HUES6 (cell line): ENCODE results near the gene GALNT17.
"Not testable (repeated sequence)": the region's sequence is repeated elsewhere in the genome, so short reads cannot be mapped to it uniquely, and the experiment has no call there.

ENCODE experiments used
- H3K27ac ChIP-seq: 2 replicates; pipeline ENCODE4 v1.7.0; 2013; ENCODE audit warnings: low read depth, mild to moderate bottlenecking, low read length, inconsistent platforms
- H3K27me3 ChIP-seq: 2 replicates; pipeline ENCODE4 v1.6.1; 2013; ENCODE audit warnings: low read length; ENCODE audit not compliant: control insufficient read depth, insufficient read depth
- H3K36me3 ChIP-seq: 2 replicates; pipeline ENCODE4 v1.6.1; 2013; ENCODE audit warnings: low read length; ENCODE audit not compliant: control insufficient read depth, insufficient read depth
- H3K4me1 ChIP-seq: 2 replicates; pipeline ENCODE4 v1.6.1; 2013; ENCODE audit warnings: low read length; ENCODE audit not compliant: control insufficient read depth, insufficient read depth
- H3K4me3 ChIP-seq: 2 replicates; pipeline ENCODE4 v1.5.1; 2013; ENCODE audit warnings: low read depth, low read length
- H3K9ac ChIP-seq: one replicate; pipeline ENCODE4 v1.6.1; 2013; ENCODE audit warnings: mild to moderate bottlenecking, low read length
- H3K9me3 ChIP-seq: 2 replicates; pipeline ENCODE4 v1.6.1; 2013; ENCODE audit warnings: low read depth, low read length; ENCODE audit not compliant: control insufficient read depth, insufficient read depth

Gene GALNT17

GRCh38 chr7:71625545-71625944 lies 493.6 kb downstream of the GALNT17 start:
- Histone ChIP-seq H3K27ac (no peak overlapping the region), H3K36me3 (no peaks in the 10 kb centered on the region), H3K4me1 (peaks cover 4% of the 10 kb centered on the region; the same call in 1 of the 2 replicates), H3K4me3 (no peak overlapping the region), H3K9ac (no peak overlapping the region), H3K27me3 (no peaks in the 10 kb centered on the region), H3K9me3 (no peaks in the 10 kb centered on the region)

DNA sequence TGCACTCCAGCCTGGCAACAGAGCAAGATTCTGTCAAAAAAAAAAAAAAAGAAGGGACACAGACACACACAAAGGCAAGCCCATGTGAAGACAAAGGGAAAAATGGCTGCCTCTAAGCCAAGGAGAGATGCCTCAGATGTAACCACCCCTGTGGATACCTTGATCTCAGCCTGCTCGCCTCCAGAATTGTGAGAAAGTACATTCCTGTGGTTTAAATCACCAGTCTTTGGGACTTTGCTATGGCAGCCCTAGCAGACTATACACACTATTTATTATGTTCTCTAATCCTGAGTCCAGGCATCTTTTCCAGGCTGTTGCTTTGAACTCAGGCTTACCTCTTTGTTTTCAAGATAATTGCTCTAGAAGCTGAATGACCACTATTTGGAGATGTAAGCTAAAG lies 494.3 kb downstream of the GALNT17 start:
- no peaks in the 10 kb centered on the region; the same call in 1 of the 2 replicates for H3K4me1 ChIP-seq
- H3K9me3 ChIP-seq = no peaks in the 10 kb centered on the region
- H3K27ac ChIP-seq = no peak overlapping the region
- H3K27me3 ChIP-seq = no peaks in the 10 kb centered on the region
- no peaks in the 10 kb centered on the region for H3K36me3 ChIP-seq
- no peak overlapping the region for H3K4me3 ChIP-seq
- H3K9ac ChIP-seq = no peak overlapping the region

DNA sequence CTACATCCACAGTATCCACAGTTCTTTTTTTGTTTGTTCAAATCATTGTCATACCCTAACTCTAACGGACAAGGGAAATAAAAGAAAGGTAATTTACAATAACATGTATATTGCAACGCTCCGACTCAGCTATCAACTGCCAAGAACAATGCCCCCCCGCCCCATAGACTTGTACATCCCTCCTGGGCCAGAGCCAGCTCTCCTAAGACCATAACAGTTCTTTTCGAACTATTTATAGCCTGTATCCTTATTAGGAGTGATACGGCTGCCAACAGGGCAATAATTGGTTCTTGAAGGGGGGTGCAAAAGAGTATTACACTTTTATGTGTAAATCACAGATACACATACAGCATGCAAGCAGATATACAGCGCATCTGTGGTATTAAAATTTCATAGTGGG lies 495.7 kb downstream of the GALNT17 start:
- no peaks in the 10 kb centered on the region for H3K36me3 ChIP-seq
- no peak overlapping the region for H3K27ac ChIP-seq
- H3K9me3 ChIP-seq = no peaks in the 10 kb centered on the region
- peaks cover 6% of the 10 kb centered on the region; the same call in 1 of the 2 replicates for H3K4me1 ChIP-seq
- H3K27me3 ChIP-seq = no peaks in the 10 kb centered on the region
- no peak overlapping the region for H3K9ac ChIP-seq
- H3K4me3 ChIP-seq = no peak overlapping the region

DNA sequence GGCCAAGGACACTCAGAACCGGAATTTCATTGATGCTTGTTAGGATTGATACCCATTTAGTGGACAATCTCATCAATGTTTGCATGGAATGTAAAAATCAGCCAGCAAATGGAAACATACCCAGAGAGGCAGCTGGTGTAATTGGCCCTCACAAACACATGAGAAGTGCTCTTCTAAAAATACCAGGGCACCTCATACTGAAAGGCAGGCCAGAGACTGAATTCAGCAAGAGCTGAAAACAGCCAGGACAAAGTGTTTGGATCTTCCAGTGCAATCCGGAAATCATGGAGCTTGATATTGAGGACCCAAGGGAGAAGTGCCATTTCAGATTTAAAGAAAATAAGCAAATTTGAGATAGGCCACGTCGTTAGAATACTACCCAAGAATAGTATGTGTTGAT lies 498.6 kb downstream of the GALNT17 start:
- no peak overlapping the region for H3K4me3 ChIP-seq
- no peak overlapping the region for H3K9ac ChIP-seq
- H3K4me1 ChIP-seq = peaks cover 21% of the 10 kb centered on the region
- H3K9me3 ChIP-seq = no peaks in the 10 kb centered on the region
- H3K36me3 ChIP-seq = no peaks in the 10 kb centered on the region
- no peak overlapping the region for H3K27ac ChIP-seq
- no peaks in the 10 kb centered on the region for H3K27me3 ChIP-seq

DNA sequence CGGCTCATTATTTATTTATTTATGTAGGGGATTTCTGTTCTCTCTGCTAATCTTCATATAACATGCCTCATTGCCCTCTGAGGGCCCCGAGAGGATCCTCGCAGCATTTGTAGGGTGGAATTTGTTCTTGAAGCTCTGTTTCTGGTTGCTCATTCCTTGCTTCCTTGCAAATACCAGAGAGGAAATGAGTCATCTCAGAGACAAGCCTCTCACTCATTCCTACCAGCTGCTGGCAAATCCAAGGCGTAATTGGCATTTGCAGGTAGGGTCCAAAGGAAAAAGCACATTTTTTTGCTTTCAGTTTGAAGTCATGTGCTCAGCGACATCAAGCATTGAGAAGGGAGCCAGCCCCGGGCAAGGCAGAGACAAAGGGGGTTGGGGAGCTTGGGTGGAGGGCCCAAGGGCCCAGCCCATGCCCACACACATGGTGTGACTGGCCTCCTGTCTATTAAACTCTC lies 501.6 kb downstream of the GALNT17 start:
- Histone ChIP-seq H3K4me3 (no peak overlapping the region), H3K27me3 (no peaks in the 10 kb centered on the region), H3K4me1 (peaks cover 35% of the 10 kb centered on the region), H3K9ac (peak overlapping the region; percentile 55), H3K9me3 (no peaks in the 10 kb centered on the region), H3K36me3 (no peaks in the 10 kb centered on the region), H3K27ac (peak overlapping the region; percentile 70; the same call in 1 of the 2 replicates)

GRCh38 chr7:71635849-71636248 lies 503.9 kb downstream of the GALNT17 start:
- H3K4me3 ChIP-seq, H3K9me3 ChIP-seq, H3K27me3 ChIP-seq, H3K27ac ChIP-seq, H3K36me3 ChIP-seq: not testable (repeated sequence)
- Histone ChIP-seq H3K9ac (peak overlapping the region; percentile 15), H3K4me1 (peaks cover 35% of the 10 kb centered on the region)

GRCh38 chr7:71636329-71636728 lies 504.4 kb downstream of the GALNT17 start:
- Histone ChIP-seq H3K27me3 (no peaks in the 10 kb centered on the region), H3K9me3 (no peaks in the 10 kb centered on the region), H3K4me3 (no peak overlapping the region), H3K4me1 (peaks cover 35% of the 10 kb centered on the region), H3K27ac (no peak overlapping the region), H3K9ac (peak overlapping the region; percentile 15), H3K36me3 (no peaks in the 10 kb centered on the region)

- H3K36me3 ChIP-seq = no peaks in the 10 kb centered on the region
- H3K27me3 ChIP-seq = no peaks in the 10 kb centered on the region
Observed at GRCh38 chr7:71637578-71637977, 505.6 kb downstream of the GALNT17 start.

DNA sequence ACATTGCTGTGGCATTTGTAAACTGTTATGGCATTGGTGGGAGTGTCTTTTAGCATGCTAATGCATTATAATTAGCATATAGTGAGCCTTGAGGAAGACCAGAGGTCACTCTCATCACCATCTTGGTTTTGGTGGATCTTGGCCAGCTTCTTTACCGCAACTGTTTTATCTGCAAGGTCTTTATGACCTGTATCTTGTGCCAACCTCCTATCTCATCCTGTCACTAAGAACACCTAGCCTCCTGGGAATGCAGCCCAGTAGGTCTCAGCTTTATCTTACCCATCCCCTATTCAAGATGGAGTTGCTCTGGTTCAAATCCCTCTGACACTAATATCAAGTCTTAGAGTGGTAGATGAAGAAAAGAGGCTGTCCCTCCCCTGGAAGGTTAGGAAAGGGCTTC lies 506.2 kb downstream of the GALNT17 start:
- H3K9ac ChIP-seq = no peak overlapping the region
- H3K27me3 ChIP-seq = no peaks in the 10 kb centered on the region
- no peaks in the 10 kb centered on the region for H3K36me3 ChIP-seq
- H3K9me3 ChIP-seq = no peaks in the 10 kb centered on the region
- no peak overlapping the region for H3K27ac ChIP-seq
- peaks cover 27% of the 10 kb centered on the region for H3K4me1 ChIP-seq
- no peak overlapping the region for H3K4me3 ChIP-seq

More at GRCh38 chr7:71637578-71637977, 505.6 kb downstream of the GALNT17 start:
- H3K9ac ChIP-seq = no peak overlapping the region
- peaks cover 30% of the 10 kb centered on the region for H3K4me1 ChIP-seq
- no peaks in the 10 kb centered on the region for H3K9me3 ChIP-seq
- H3K4me3 ChIP-seq = no peak overlapping the region
- H3K27ac ChIP-seq = no peak overlapping the region

- Histone ChIP-seq H3K9me3 (no peaks in the 10 kb centered on the region; the same call in 1 of the 2 replicates), H3K4me1 (peaks cover 14% of the 10 kb centered on the region), H3K36me3 (no peaks in the 10 kb centered on the region), H3K27me3 (no peaks in the 10 kb centered on the region), H3K9ac (no peak overlapping the region), H3K27ac (no peak overlapping the region), H3K4me3 (no peak overlapping the region)
Observed at GRCh38 chr7:71639382-71640085, 507.6 kb downstream of the GALNT17 start.

DNA sequence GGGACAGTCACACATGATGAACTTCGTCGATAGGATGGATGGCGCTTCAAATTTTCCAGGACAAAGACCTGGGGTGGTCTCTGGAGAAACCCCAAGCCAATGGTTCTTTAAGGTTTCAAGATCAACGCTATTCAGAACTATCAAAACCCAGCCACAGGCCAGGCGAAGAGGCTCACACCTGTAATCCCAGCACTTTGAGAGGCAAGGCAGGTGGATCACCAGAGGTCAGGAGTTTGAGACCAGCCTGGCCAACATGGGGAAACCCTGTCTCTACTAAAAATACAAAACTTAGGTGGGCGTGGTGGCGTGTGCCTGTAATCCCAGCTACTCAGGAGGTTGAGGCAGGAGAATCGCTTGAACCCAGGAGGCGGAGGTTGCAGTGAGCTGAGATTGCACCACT lies 511.1 kb downstream of the GALNT17 start:
- H3K36me3 ChIP-seq, H3K4me1 ChIP-seq, H3K4me3 ChIP-seq, H3K9ac ChIP-seq, H3K27me3 ChIP-seq, H3K27ac ChIP-seq: not testable (repeated sequence)
- peaks cover 12% of the 10 kb centered on the region for H3K9me3 ChIP-seq
